ENCODE results near the gene RAMP1.

GRCh38 chr2:237885111-237885930, 25.9 kb downstream of the RAMP1 start:
- no peak for TF ChIP-seq TAF15 (IDR thresholded peaks at IDR 0.05; ENCODE audit: low read depth, low read length)
- no peak for TF ChIP-seq CC2D1A (IDR thresholded peaks at IDR 0.05)
- no peak for TF ChIP-seq ESRRA (IDR thresholded peaks at IDR 0.05; ENCODE audit: borderline replicate concordance, low read depth)
- no peak for TF ChIP-seq MXI1 (IDR thresholded peaks at IDR 0.05; ENCODE audit: low read depth, low read length)
- TF ChIP-seq ARID2 (IDR thresholded peaks at IDR 0.05), result no peak
- no peak for TF ChIP-seq NR2C2 (CRISPR knock-in tag; IDR thresholded peaks at IDR 0.05)
- no peak for TF ChIP-seq NR2C2 (tag; IDR thresholded peaks at IDR 0.05)
- TF ChIP-seq CAMTA2 (CRISPR knock-in tag; conservative IDR thresholded peaks at IDR 0.05), result no peak
